Activated CD4-positive, CD25-positive, alpha-beta regulatory T cell (primary cell): ENCODE measurements around the gene DDX24.
"Not testable (repeated sequence)": the region's sequence is repeated elsewhere in the genome, so short reads cannot be mapped to it uniquely, and the experiment has no call there.

Experiments
- DNase-seq, 4 experiments: peaks; one replicate each; lab custom pipeline; 2025; lab: John Stamatoyannopoulos, UW

The DDX24 gene

DNA sequence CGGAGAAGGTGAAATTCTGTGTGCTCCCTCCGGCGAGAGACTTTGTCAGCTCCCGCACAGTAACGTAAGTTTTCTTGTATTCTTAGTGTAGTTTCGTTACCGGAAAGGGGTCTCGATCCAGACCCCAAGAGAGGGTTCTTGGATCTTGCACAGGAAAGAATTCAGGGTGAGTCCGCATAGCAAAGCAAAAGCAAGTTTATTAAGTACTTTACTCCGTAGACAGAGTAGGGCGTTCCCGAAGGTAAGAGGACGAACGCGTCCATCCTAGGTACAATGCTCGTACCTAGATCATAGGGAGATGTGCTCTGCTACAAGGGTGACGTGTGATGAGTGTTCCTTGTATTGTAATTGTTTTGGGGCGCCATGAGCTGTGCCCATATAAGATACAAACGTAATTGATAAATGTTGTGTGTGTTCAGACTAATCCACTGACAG, 401 bp upstream of the DDX24 start:
- DNase-seq = no peak

- no peak for DNase-seq
Observed at GRCh38 chr14:94079891-94080620, 946 bp downstream of the DDX24 start.

DNA sequence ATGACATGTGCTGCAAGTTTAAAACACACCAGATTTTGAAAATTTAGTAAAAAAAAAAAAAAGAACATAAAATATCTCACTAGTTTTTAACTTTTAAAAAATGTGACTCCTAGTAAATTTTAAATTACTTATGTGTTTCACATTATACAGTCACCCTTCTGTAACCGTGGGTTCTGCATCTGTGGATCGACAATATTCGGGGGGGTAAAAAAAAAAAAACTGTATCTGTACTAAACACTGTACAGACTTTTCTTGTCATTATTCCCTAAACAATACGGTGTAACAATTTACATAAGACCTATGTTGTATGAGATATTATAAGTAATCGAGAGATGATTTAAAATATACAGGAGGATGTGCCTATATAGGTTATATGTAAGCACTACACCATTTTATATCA, 3.2 kb downstream of the DDX24 start:
- DNase-seq = no peak

GRCh38 chr14:94077111-94077821, 3.7 kb downstream of the DDX24 start:
- DNase-seq = no peak

- DNase-seq = no peak
Observed at GRCh38 chr14:94075008-94075407, 6.0 kb downstream of the DDX24 start.

DNA sequence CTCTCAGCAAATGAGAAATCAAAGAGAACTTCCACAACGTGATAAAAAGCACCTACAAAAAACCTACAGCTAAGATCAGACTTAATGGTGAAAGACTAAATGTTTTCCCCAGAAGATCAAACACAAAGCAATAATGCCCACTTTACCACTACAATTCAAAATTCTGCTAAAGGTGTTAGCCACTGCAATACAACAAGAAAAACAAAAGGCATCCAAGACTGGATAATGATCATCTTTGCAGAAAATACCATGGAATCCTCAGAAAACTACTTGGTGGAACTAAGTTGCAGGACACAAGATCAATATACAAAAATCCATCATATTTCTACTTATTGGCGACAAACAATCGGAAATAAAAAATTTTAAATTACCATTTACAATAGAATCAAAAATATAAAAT, 6.5 kb downstream of the DDX24 start:
- DNase-seq = no peak

DNA sequence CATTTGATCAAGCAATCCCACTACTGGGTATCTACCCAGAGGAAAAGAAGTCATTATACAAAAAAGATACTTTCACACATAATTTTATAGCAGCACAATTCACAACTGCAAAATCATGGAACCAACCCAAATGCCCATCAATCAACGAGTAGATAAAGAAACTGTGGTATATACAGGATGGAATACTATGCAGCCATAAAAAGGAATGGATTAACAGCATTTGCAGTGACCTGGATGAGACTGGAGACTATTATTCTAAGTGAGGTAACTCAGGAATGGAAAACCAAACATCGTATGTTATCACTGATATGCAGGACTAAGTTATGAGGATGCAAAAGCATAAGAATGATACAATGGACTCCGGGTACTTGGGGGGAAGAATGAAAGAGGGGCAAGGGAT, 8.9 kb downstream of the DDX24 start:
- DNase-seq = not testable (repeated sequence)

DNA sequence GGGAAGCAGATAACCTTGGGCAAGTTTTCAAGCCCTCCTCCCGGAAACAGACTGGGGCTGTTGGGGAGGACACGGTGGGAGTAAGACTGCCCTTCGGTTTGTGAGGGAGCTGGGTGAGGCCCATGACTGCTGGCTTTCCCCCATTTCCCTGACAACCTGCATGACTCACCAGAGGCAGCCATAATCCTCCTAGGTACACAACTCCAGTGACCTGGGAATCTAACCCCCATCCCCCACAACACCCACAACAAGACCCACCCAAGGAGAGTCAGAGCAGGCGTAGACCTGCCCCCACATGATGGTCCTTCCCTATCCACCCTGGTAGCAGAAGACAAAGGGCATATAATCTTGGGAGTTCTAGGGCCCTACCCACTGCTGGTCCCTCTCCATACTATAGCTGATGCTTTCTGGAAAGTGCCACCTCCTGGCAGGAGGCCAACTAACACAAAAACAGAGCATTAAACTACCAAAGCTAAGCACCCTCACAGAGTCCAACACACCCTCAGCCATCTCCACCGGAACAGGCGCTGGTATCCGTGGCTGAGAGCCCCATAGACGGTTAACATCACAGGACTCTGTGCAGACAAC, 14.8 kb downstream of the DDX24 start:
- no peak for DNase-seq

- no peak for DNase-seq
Observed at GRCh38 chr14:94062344-94062940, 18.6 kb downstream of the DDX24 start.

GRCh38 chr14:94059998-94060397, 21.0 kb downstream of the DDX24 start:
- DNase-seq = no peak

GRCh38 chr14:94058674-94059138, 22.3 kb downstream of the DDX24 start:
- DNase-seq = no peak

DNA sequence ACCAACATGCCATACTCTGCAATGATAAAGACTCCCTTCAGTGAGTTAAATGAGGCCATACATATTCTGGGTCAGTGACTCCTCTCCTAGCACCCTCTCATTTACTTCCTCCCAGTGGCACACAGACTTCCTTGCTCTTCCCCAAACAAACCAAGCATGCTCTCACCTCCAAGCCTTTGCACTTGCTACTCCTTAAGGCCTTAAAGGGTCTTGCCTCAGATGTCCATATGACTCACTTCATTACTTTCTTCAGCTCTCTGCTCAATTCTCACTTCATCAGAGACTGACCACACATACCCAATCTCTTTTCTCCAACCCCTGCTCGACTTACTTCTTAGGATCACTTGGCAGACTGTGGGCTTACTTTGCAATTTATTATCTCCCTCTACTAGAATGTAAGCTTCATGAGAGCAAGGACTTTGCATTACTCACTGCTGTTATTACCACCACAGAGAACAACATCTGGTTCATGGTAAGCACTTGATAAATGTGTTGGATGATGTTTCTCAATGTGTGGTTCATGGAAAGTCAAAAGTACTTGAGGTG, 22.8 kb downstream of the DDX24 start:
- DNase-seq = no peak

GRCh38 chr14:94056579-94057308, 24.3 kb downstream of the DDX24 start:
- no peak for DNase-seq

GRCh38 chr14:94054936-94055335, 26.1 kb downstream of the DDX24 start:
- no peak for DNase-seq

- DNase-seq = no peak
Observed at GRCh38 chr14:94054401-94054800, 26.6 kb downstream of the DDX24 start.

- DNase-seq = no peak
Observed at GRCh38 chr14:94052662-94053061, 28.3 kb downstream of the DDX24 start.

DNA sequence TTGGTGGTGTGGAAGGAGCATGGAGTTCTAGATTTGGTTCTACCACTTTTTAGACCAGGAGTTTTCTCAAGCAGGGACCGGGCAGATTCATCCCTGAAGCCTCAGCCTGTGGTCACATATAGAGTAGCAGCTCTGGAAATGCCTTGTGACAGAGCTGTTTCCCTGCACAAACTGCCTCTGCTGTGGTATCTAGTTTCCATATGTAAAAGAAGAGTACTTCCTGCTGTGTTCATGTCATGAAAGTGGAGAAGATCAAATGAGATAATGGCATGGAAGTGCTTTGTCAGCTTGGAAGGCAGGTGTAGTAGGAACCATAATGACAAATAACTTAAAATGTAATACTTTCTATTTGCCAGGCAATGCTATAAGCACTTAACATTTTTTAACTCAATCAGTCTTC, 28.8 kb downstream of the DDX24 start:
- DNase-seq = no peak

GRCh38 chr14:94051779-94052178, 29.2 kb downstream of the DDX24 start:
- no peak for DNase-seq

GRCh38 chr14:94051115-94051514, 29.9 kb downstream of the DDX24 start:
- DNase-seq = no peak

GRCh38 chr14:94050231-94050880, 30.6 kb downstream of the DDX24 start:
- no peak for DNase-seq

DNA sequence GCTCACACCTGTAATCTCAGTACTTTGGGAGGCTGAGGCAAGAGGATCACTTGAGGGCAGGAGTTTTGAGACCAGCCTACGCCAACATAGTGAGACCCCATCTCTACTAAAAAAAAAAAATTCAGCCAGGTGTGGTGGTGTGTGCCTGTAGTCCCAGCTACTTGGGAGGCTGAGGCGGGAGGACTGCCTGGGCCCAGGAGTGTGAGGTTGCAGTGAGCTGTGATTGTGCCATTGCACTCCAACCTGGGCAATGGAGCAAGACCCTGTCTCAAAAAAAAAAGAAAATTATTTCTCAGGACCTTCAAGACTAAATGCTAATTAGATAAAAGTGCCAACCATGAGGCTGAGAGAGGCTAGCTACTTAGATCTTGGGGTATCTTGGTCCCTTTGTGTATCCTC, 31.4 kb downstream of the DDX24 start:
- DNase-seq = no peak
